ENCODE results near the gene BOLL.
A peak's percentile ranks its signal among the peaks of the same experiment; 100 is the strongest.
"Not testable (repeated sequence)": the region's sequence is repeated elsewhere in the genome, so short reads cannot be mapped to it uniquely, and the experiment has no call there.

Gene BOLL

GRCh38 chr2:197795277-197795676, 10.2 kb upstream of the BOLL start:
- no peak for DNase-seq (ENCODE audit: low spot score)

GRCh38 chr2:197793456-197793855, 8.3 kb upstream of the BOLL start:
- DNase-seq (ENCODE audit: low spot score): no peak

- no peak for DNase-seq (ENCODE audit: low spot score)
Measured at GRCh38 chr2:197786010-197786877, 1.1 kb upstream of the BOLL start.

- DNase-seq (ENCODE audit: low spot score): no peak
Measured at GRCh38 chr2:197782126-197782525, 3.0 kb downstream of the BOLL start.

GRCh38 chr2:197779261-197779660, 5.9 kb downstream of the BOLL start:
- no peak for DNase-seq (ENCODE audit: low spot score)

GRCh38 chr2:197777823-197778407, 7.2 kb downstream of the BOLL start:
- DNase-seq (ENCODE audit: low spot score): peak; percentile 39

- DNase-seq (ENCODE audit: low spot score): no peak
Measured at GRCh38 chr2:197760293-197760657, 24.8 kb downstream of the BOLL start.

GRCh38 chr2:197759625-197760292, 25.4 kb downstream of the BOLL start:
- no peak for DNase-seq (ENCODE audit: low spot score)

GRCh38 chr2:197759013-197759412, 26.1 kb downstream of the BOLL start:
- DNase-seq (ENCODE audit: low spot score): no peak

GRCh38 chr2:197740200-197740599, 44.9 kb downstream of the BOLL start:
- no peak for DNase-seq (ENCODE audit: low spot score)

GRCh38 chr2:197728555-197729544, 56.3 kb downstream of the BOLL start:
- DNase-seq (ENCODE audit: low spot score): not testable (repeated sequence)

GRCh38 chr2:197727011-197727410, 58.1 kb downstream of the BOLL start:
- DNase-seq (ENCODE audit: low spot score): no peak

GRCh38 chr2:197717863-197718262, 67.3 kb downstream of the BOLL start:
- DNase-seq (ENCODE audit: low spot score): no peak

GRCh38 chr2:197713271-197713670, 71.8 kb downstream of the BOLL start:
- no peak for DNase-seq (ENCODE audit: low spot score)

- DNase-seq (ENCODE audit: low spot score): no peak
Measured at GRCh38 chr2:197711578-197711977, 73.5 kb downstream of the BOLL start.

- DNase-seq (ENCODE audit: low spot score): no peak
Measured at GRCh38 chr2:197710424-197711042, 74.6 kb downstream of the BOLL start.

- not testable (repeated sequence) for DNase-seq (ENCODE audit: low spot score)
Measured at GRCh38 chr2:197709140-197709539, 76.0 kb downstream of the BOLL start.

GRCh38 chr2:197708331-197708730, 76.8 kb downstream of the BOLL start:
- no peak for DNase-seq (ENCODE audit: low spot score)

GRCh38 chr2:197707316-197708213, 77.6 kb downstream of the BOLL start:
- DNase-seq (ENCODE audit: low spot score): peak; percentile 61

- no peak for DNase-seq (ENCODE audit: low spot score)
Measured at GRCh38 chr2:197706839-197707207, 78.3 kb downstream of the BOLL start.

All from globus pallidus (tissue), 1 donor.